Inflammatory macrophage treated with lipopolysaccharide for 4 hours (primary cell): ENCODE data around the gene ONECUT1.

Experiments used
- DNase-seq: peaks from one replicate; pipeline ENCODE4 v3.0.0-alpha.2; 2020

ONECUT1 gene

DNA sequence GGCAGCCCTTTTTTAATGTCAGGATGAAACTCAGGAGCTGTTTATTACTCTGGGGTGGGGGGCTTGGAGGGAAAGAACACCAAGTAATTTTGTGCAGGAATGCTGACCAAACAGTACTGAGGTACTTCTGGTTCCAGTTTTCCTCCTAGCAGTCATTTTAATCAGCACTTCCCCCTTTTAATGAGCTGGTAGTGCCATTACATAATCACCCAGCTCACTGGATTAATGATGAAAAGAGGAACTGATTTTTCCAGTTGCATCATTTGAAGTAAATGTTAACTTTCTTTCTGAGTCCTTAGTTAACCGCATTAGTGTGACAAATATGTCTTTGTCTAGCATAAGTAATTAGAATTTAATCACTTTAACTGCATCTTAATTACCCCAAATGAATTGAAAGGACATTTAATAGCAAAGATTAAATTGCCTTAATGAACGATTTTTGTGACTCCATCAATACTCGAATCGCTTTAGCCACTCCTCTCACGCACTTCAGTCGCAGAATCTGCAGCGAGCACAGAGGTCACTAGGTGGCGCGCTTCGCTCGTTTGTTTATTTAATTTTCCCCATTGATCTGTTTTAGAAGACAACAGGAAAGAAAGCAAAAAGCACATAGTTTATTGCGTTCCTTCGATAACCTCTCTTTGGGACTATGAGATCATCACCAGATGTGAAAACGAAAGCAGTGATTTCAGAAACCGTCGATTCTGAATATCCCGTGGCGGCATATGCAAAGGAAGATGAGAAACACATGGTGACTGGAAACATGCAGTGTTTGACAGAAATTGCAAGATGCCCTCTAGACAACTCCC lies 9.8 kb downstream of the ONECUT1 start:
- DNase-seq, result peak; percentile 97

DNA sequence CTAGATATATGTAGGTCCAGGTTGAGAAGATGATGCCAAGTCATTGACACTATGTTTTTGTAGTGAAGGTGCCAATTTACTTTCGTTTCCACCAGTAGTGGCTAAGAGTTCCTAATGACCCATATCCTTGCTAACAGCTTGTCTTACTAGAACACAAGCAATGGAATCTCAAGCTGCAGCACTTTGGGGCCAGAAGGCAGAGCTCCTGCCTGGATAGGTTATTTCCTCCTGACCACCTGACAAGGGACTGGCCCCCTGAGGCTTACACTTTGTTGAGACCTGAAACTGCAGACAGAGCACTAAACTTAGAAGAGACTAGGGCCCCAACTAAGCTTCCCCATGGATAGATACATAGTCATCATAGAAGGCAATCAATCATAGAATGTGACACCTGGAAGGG lies 11.7 kb downstream of the ONECUT1 start:
- no peak for DNase-seq

DNA sequence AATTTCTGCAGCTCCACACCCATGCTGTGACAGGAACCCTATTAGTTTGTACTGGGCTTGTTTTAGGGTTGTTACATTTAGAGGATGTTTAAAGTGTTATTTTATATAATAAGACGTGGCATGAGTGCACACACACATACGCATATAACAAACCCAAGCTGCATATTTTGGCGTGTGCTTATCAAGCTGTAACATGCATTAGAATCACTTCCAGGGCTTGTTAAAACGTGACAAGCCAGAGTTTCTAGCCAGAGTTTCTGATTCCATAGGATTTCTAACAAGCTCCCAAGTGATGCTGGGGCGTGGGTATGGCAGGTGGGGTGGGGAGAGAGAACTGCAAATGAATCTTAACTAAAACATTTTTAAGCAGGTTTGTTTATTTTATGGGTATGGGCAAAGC lies 17.4 kb downstream of the ONECUT1 start:
- no peak for DNase-seq

DNA sequence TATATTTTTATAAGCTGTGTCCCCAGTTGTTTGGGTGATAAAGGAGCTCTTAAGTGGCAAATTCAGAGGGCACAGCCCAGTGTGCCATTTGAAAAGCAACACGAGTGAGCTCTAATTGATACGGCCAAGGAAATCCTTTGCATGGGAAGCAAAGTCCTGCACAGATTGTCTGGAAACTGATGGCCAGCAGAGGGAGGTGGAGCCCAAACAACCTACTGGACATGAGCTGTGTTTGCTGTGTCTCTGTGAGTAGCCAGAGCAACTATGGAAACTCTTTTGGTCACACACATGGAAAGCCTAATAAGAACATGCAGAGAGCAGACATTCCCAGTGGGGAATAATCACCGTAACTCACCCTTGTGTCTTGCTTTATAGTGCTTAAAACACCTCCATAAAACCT lies 24.4 kb downstream of the ONECUT1 start:
- DNase-seq, result peak; percentile 9

DNA sequence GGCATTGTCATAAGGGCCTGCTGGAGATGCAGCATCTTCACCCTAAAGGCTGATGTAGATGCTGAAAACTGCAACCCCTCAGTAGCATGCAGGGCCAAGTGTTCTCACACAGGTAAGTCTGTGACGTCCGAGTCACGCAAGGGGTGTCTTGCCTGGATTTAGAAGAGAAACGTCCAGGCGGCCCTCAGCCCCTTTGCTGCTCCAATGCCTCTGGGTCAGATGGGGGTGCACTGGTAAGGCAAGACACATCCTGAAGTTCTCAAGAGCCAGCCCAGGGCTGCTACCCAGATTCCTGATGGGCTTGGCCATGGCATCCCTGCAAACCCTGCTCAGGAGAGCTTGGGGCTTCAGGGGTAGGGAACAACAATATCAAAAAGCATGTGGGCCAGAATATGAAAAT lies 25.4 kb downstream of the ONECUT1 start:
- no peak for DNase-seq

DNA sequence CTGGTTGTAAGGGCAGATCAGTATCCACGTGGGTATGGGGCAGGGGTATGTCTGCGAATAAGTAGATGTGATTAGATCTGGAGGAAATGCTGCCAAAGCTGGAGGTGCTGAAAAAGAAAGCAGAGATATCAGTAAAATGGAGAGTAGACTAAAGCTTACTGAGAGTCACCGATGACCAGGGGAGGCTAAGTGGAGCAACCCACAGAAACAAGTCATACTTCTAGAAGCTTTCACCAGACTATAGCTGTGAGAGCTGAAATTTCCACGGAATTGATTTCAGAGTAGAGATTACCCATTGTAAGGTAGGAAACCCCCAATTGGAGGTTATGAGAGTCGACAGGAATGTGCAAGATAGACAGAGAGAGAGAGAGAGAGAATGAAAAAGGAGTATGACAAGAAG lies 27.5 kb downstream of the ONECUT1 start:
- no peak for DNase-seq

DNA sequence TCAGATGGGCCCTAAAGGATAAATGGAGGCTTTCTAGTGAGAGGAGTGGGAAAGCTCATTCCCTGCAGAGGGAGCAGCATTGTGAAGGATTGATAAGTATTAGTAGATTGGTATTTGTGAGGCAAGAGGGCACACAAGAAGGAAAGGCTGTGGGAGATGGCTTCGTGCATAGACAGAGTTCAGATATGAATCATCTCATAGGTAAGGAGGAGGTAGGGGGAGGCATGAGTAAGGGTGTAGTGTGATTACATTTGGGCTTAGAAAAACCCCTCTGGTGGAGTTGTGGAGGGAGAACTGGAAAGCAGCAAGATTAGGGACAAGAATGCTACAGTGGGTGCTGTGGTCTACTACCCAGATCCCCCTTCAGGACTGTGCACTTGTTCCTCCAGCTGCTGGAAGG lies 29.6 kb downstream of the ONECUT1 start:
- DNase-seq, result no peak

DNA sequence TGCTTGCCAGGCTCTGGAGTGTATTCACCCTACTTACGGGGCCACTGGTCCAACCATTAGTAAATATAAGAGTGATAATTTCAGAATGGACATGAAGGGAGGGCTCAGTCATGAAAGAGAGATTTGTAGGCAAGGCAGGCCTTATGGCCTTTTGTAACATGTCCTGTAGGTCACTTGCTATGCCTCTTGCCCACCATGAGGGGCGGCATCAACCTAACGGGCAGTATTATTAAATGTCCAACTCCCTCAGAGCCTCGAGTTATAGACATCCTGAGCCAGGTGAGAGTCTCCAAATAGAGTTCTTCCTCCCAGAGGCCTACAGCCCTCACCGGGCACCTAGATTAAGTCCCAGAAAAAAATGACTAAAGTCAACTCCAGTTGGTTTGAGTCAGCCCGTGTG lies 30.2 kb downstream of the ONECUT1 start:
- no peak for DNase-seq

DNA sequence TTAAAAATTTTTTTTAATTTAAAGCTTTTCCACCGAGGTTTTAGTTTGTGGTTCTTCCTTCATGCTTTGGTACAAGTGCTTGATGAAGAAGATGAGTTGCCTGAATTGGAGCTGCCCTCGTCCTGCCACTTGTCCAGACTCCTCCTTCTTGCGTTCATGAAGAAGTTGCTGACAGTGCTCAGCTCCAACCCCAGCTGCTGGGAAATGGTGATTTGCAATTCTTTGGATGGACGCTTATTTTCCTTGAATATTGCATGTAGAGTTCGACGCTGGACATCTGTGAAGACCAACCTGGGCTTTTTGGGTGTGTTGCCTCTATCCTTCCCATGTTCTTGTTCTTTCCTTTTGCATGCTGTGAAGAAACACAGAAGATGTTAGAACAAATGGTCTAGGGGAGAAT lies 32.6 kb downstream of the ONECUT1 start:
- DNase-seq, result no peak

DNA sequence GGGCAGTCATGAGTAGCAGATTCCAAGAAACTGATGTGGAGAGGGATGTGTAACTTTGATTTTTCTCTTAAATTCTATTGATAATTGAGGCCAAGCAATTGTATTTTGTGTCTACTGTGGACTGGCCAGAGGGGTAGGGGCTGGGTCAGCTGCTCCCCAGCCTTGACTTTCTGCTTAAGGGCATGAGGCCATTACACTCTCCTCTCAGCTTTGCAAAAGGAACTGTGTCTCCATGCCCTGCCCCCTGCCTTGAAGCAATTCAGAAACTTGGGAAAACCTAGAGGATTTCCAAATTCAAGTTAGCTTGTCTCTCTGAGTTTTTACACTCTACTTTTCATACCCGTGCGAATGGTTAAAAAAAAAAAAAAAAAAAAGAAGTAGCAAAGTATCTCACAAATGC lies 38.6 kb downstream of the ONECUT1 start:
- no peak for DNase-seq

DNA sequence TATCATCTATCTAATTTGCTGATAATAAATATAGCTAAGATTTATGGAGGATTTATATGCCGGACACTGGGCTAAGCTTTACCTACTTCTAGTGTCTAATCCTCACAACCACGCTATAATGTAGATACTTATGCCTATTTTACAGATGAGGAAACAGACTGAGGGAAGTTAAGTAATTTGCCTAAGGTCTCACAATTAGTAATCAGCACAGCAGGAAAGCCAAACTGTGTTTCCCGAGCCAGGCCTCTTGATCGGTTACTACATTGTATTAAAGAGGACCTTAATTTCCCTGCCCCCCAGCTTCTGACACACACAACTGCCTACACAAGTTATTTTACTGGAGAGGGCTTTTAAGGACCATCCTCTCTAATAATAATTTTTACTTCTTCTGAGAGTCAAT lies 40.9 kb downstream of the ONECUT1 start:
- DNase-seq, result peak; percentile 64

DNA sequence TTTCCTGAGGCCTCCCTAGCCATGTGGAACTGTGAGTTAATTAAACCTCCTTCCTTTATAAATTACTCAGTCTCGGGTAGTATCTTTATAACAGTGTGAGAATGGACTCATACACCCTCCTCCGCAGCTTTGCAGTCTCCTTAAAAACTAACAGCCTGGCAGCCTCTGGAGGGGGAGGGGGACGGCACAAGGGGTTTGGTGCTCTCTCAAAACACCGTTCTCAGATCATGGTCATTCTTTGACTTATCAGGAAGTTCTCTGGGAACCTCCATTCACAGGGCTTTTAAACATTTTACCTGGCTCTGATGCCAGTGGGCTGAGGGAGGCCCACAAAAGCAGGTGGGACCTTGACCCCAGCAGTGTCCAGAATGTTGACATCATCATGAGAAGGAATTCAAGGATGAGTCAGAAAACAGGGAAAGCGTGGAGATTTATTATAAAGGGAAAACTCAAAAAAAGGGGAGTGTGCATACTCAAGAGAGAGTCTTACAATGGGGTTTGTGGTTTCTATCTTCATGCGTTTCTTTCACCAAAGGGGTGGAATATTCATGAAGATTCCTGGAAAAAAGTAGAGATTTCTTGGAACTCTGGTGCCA lies 43.9 kb downstream of the ONECUT1 start:
- DNase-seq, result no peak

DNA sequence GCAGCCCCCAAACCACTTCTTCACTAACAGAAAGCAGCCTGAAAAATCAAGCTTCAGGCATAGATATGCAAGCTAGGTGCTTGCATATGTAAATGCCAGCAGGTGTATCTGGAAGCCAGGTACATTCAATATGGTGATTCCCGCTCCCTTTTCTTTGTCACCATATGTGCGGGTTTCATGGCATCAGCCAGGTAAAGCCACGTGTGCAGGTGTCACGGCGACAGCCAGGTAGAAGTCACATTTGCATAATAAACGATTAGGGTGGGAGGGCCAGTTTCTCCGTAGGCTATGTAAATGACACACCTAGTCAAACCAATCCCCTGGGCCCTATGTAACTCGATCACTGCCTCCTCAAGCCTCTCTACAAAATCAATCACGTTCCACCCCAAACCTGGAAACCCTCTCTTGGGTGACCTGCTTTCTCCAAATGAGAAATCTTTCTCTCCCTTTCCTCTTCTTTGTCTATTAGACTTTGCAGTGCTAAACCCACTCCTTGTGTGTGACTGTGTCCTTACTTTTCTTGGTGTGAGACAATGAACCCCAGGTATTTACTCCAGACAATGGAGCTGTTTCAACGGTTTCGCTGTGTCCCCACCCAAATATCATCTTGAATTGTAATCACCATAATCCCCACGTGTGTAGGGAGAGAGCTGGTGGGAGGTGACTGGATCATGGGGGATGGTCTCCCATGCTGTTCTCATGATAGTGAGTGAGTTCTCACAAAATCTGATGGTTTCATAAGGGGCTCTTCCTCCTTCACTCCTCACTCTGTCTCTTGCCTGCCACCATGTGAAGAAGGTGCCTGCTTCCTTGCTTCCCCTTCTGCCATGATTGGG lies 44.6 kb downstream of the ONECUT1 start:
- no peak for DNase-seq

DNA sequence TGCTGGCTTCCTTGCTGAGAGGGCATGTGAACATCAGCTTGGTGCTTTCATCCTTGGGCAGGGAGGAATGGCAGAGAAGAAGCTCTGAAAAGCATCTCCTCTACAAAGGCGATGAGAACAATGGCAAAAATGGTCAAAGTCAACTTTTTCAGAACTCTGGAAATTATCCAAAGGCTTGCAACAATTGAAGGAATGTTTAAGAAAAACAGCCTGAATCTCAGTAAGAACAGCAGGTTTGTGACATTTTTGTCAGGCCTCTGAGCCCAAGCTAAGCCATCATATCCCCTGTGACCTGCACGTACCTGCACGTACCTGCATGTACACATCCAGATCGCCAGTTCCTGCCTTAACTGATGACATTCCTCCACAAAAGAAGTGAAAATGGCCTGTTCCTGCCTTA lies 51.8 kb downstream of the ONECUT1 start:
- DNase-seq, result no peak

DNA sequence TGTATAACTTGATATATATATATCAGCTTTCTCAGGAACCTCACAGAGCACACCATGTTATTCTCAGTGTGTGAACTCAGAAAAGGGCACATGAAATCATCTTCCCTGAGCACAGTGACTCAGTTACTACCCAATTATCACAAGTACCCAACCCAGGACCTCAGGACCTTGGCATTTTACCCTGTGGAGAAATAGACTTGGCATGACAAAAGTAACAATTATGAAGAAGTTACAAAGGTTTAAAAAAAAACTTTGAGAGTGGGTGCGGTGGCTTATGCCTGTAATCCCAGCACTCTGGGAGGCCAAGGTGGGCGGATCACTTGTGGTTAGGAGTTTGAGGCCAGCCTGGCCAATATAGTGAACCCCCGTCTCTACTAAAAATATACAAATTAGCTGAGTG lies 52.4 kb downstream of the ONECUT1 start:
- peak; percentile 59 for DNase-seq

DNA sequence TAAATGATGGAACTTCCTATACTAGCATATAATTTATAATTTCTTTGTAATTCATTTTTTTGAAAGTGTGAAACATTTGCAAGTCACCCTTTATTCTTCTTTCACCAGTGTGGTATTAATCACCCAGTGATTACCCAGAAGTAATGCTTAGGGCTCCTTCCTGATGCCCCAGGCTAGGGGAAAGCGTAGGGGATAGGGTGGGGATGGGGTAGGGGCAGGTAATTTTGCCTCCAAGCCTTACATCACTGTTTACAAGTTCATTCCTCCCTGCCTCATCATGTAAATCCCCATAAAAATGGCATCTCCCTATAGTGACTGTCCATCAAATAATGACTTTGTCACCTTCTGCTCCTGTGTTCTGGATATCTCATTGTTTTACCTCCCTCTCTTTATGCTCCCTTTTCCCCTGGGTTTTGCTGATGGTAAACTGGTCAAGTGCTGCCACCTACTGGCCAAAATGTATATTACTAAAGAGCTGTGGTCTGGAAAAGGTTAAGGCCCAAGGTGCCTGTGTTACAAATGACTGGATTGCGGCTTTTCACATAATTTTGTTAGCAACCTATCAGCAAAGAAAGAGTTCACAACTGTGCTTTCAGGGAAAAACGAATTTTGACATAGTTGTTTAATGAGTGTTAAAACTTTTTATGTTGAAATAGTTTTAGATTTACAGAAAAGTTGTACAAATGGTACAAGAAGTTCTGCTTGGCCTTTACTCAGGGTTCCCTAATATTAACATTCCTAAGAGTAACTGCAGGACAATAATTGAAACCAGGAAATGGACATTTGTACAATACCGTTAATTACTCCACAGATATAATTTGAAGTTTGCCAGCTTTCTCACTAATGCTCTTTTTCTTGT lies 54.7 kb downstream of the ONECUT1 start:
- peak; percentile 74 for DNase-seq

DNA sequence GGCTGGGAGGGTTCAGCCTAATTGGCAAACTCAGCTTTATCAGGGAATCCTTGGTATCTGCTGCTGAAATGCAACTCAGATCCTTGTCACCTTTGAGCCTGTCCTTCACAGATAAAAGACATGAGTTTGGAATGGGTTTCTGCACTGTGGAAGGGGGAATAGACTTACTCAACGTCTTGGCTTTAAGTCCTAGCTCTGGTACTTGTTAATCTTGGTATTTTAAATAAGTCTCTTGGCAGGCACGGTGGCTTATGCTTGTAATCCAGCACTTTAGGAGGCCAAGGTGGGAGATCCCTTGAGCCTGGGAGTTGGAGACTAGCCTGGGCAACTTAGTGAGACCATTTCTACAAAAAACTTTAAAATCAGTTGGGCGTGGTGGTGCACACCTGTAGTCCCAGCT lies 55.8 kb downstream of the ONECUT1 start:
- DNase-seq, result no peak

DNA sequence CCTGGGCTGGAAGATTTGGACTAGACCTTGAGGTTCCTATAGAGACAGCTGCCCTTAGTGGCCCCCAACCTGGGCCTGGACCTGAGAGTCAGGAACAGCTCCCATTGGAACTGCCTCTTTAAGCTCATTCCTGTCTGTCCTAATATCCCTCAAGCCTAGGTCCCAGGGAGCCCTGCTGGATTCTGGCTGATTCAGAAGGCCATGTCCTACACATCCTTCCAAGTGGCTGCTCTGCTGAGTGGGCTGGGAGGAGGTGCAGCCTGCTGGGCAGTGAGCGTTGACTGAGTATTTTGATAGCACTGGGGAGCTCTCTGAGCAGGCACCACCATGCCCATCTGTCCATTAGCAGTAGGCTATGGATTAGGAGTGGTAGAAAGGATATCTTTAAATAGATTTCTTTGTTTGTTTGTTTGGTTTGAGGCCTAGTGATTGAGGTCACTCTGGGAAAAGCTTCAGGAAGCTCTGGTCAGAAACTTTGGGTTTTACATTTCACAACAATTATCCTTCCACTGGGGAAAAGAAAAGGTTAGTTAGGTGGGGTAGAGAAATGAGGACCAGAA lies 56.4 kb downstream of the ONECUT1 start:
- no peak for DNase-seq

DNA sequence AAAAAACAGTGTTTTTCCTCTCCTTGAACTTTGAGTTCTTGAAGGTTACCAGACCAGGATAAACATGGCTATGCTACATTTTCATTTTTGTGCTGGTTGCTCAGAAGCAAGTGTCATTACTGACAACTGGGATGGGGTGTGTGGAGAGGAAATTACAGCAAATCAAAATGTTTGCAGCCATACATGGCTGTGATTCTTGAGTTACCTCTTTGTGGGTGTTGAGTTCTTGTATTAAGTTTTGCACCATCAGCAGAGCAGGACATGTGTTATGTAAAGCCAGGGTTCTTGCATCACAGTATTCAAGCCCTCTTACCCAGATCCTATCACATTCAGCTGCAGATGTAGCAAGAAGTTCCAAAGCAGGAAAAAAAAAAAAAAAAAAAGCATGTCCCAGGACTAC lies 57.0 kb downstream of the ONECUT1 start:
- peak; percentile 60 for DNase-seq

DNA sequence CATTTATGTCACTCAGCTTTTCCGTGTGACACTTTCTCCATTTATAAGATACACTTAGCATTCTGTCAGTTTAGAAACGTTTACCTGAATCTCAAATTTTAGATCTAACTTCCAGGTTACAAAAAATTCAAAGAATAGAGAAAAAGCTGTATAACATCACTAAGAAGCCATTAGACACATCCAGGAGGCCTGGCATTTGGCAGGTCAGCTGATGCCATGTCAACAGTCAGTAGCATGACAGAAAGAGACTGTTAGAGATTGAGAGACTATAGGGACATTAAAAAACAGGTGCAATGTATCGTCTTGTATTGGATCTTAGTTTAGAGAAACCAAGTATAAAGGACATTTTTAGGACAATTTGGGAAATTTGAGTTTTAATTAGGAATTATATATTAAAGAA lies 57.6 kb downstream of the ONECUT1 start:
- DNase-seq, result no peak

DNA sequence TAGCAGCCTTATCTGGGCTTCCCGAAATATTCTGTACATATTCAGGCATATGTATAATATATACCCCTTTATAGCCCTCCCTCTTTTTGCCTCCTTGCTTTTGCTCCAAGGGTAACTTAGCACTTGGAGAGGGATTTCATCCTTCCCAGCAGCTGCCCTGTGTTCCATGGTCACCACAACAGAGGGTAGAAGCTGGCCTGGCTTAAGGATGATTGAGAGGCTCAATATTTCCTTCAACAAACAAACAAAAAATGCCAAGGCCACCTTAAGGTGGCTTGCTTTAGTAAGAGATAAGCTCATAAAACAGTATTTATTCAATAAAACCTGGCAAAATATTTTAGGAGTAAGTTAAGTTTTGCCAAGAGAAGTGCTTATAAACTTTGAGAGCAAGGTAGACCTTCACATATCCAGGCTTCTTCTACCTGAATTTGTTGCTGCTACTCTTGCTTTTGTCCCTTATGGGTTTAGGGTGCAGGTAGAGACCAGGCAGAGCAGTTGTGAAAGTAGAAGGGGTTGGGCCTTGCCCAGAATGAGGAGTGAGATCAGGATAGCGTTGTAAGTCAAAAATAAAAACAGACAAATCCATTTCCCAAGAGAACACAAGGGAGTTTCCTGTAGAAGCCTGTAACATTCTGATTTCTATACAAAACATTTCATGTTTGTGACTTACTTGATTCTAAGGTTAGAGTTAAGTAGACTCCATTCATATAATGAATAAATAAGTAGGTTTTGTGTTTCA lies 58.2 kb downstream of the ONECUT1 start:
- no peak for DNase-seq

DNA sequence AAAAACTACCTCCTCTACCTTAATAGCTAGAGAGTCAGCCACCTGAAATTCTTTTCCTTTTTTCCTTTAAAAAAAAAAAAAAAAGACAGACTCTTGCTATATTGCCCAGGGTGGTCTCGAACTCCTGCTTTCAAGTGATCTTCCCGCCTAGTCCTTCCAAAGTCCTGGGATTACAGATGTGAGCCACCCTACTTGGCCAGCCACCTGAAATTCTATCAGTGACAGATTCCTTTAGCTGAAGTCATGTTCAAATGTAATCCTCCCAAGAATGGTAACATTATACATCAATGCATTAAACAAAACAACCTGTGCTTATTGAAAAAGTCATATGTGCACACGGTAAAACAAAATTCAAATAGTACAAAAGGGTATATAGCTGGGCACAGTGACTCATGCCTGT lies 59.1 kb downstream of the ONECUT1 start:
- DNase-seq, result no peak
